Measurements from ENCODE around the gene ZNF677. TPM values are rescaled to one million over a fixed set of nuclear protein-coding genes. Genes with fewer than 3 reads are reported as not detected.
A peak's percentile ranks its signal among the peaks of the same experiment; 100 is the strongest.
"Not testable (repeated sequence)": the region's sequence is repeated elsewhere in the genome, so short reads cannot be mapped to it uniquely, and the experiment has no call there.

The ZNF677 gene
- polyA plus RNA-seq, 2 of the 4 experiments (the other 2 are of a cell fraction), result not detected

- TF ChIP-seq, protein P1, sequence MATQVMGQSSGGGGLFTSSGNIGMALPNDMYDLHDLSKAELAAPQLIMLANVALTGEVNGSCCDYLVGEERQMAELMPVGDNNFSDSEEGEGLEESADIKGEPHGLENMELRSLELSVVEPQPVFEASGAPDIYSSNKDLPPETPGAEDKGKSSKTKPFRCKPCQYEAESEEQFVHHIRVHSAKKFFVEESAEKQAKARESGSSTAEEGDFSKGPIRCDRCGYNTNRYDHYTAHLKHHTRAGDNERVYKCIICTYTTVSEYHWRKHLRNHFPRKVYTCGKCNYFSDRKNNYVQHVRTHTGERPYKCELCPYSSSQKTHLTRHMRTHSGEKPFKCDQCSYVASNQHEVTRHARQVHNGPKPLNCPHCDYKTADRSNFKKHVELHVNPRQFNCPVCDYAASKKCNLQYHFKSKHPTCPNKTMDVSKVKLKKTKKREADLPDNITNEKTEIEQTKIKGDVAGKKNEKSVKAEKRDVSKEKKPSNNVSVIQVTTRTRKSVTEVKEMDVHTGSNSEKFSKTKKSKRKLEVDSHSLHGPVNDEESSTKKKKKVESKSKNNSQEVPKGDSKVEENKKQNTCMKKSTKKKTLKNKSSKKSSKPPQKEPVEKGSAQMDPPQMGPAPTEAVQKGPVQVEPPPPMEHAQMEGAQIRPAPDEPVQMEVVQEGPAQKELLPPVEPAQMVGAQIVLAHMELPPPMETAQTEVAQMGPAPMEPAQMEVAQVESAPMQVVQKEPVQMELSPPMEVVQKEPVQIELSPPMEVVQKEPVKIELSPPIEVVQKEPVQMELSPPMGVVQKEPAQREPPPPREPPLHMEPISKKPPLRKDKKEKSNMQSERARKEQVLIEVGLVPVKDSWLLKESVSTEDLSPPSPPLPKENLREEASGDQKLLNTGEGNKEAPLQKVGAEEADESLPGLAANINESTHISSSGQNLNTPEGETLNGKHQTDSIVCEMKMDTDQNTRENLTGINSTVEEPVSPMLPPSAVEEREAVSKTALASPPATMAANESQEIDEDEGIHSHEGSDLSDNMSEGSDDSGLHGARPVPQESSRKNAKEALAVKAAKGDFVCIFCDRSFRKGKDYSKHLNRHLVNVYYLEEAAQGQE (IDR thresholded peaks at IDR 0.05), result no peak
Observed at GRCh38 chr19:53212703-53213320, 41.9 kb downstream of the ZNF677 start (continued).

GRCh38 chr19:53211554-53211953, 43.1 kb downstream of the ZNF677 start:
- H3K4me1 ChIP-seq; H3K27ac ChIP-seq; POLR2A ChIA-PET; CTCF ChIA-PET; ATAC-seq; H3K4me3 ChIP-seq; FAIRE-seq; H3K4me2 ChIP-seq; DNase-seq (ENCODE audit: low read depth in 1 of 2, low spot score in 1 of 2): not testable (repeated sequence)
- peaks cover 70% of the 10 kb centered on the region for H3K9me3 ChIP-seq
- WGBS (ENCODE audit: missing lambda C conversion rate), result 6% methylated on average over 3 of the region's 3 CpGs

DNA sequence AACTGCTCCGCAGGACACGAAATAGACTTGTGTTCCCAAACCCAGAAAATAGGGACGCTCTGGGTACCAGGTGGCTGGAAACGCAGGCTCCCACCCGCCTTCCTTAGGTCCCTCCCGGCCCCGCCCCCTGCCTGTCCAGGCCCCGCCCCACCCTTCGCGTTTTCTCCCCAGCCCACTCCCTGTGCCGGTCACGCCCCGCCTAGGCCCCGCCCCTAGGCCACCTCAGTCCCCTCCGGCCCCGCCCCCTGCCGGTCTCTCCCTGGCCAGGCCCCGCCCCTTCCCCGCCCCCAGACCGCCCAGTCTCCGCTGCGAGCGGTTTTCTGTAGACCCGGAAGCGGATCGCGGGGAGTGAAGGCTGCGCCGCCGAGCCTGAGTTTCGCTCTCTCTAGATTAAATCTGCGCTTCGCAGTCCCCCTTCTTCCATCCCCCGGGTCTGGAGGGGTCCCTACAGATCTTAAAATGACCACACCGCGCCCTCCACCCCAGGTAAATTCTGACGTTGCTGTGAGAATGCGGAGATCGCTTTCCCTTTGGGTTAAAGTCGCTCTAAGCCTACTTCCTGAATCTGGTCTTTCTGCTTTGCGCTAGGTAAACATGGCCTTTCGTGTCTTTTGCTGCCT, 57.8 kb downstream of the ZNF677 start:
- ChIA-PET POLR2A (no interaction called here), CTCF (no interaction called here)
- DNase-seq (ENCODE audit: low read depth in 1 of 2, low spot score in 1 of 2) (no peak), ATAC-seq (no peak), FAIRE-seq (no peak)
- Histone ChIP-seq H3K4me1 (no peaks in the 10 kb centered on the region), H3K4me2 (no peak overlapping the region), H3K4me3 (no peak overlapping the region), H3K9me3 (peaks cover 62% of the 10 kb centered on the region), H3K27ac (no peak overlapping the region)
- no peak for TF ChIP-seq RARB (CRISPR knock-in tag; IDR thresholded peaks at IDR 0.05)
- TF ChIP-seq NR3C1 (IDR thresholded peaks at IDR 0.05), result no peak
- no peak for TF ChIP-seq JUNB (IDR thresholded peaks at IDR 0.05)
- no peak for TF ChIP-seq HDAC2 (IDR thresholded peaks at IDR 0.05)
- no peak for TF ChIP-seq EHMT2 (IDR thresholded peaks at IDR 0.05; ENCODE audit: low read depth)
- TF ChIP-seq ZSCAN20 (CRISPR knock-in tag; IDR thresholded peaks at IDR 0.05), result no peak
- no peak for TF ChIP-seq FOSB (CRISPR knock-in tag; IDR thresholded peaks at IDR 0.05)
- TF ChIP-seq JUN (IDR thresholded peaks at IDR 0.05), result no peak
- TF ChIP-seq FOXS1 (CRISPR knock-in tag; IDR thresholded peaks at IDR 0.05), result no peak
- no peak for TF ChIP-seq SREBF2 (IDR thresholded peaks at IDR 0.05)
- no peak for TF ChIP-seq MAFK (IDR thresholded peaks at IDR 0.05; ENCODE audit: partially characterized antibody)
- no peak for TF ChIP-seq GATA3 (IDR thresholded peaks at IDR 0.05; ENCODE audit: borderline replicate concordance)
- TF ChIP-seq, protein P2, sequence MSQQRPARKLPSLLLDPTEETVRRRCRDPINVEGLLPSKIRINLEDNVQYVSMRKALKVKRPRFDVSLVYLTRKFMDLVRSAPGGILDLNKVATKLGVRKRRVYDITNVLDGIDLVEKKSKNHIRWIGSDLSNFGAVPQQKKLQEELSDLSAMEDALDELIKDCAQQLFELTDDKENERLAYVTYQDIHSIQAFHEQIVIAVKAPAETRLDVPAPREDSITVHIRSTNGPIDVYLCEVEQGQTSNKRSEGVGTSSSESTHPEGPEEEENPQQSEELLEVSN (IDR thresholded peaks at IDR 0.05; ENCODE audit: borderline replicate concordance, low read depth), result no peak
- no peak for TF ChIP-seq FOSL2 (IDR thresholded peaks at IDR 0.05)
- TF ChIP-seq FOSL2 (CRISPR knock-in tag; IDR thresholded peaks at IDR 0.05), result no peak
- 58% methylated on average over 28 of the region's 42 CpGs for WGBS (ENCODE audit: missing lambda C conversion rate)

DNA sequence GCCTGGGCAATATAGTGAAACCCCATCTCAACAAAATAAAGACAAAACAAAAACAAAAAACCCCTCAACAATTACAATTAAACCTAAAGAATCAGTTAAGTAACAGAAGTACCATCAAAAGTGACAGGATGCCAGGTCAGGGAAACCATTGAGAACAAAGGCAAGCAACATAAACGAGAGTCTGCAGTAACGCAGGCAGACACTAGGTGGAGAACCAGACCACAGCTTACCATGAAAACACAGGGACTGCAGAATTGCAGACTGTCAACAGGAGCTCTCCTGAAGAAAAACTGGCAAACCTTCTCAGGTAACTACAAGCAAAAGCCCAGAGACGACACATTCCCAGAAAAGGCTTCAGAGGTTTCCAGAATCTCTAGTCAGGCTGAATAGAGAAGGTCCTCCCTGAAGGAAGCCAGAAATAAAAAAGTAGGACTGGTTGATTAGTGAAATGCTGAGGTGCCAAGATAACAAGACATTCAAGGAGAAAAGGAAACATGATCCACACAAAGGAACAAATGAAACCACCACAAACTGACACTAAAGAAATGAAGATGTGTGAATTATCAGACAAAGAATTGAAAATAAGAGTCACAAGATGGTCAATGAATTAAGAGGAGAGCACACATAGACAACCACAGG, 59.3 kb downstream of the ZNF677 start:
- Histone ChIP-seq H3K4me1 (no peaks in the 10 kb centered on the region), H3K4me3 (no peak overlapping the region), H3K27ac (no peak overlapping the region), H3K9me3 (peaks cover 66% of the 10 kb centered on the region), H3K4me2 (no peak overlapping the region)
- peak; percentile 59 for FAIRE-seq
- DNase-seq (ENCODE audit: low read depth in 1 of 2, low spot score in 1 of 2), result peak; percentile 25 to 67
- ChIA-PET CTCF (interaction anchor here (1.0 to 1.1 kb wide), 2 partner anchors 1033 to 1418 kb away, joined by 3 read pairs; no protein-coding TSS in a partner anchor), POLR2A (no interaction called here)
- ATAC-seq, result peak in 1 of 2 experiments; percentile 65; a peak in 3 of 6 replicates
- WGBS (ENCODE audit: missing lambda C conversion rate), result 3% methylated on average over 3 of the region's 3 CpGs
- TF ChIP-seq CTCF (IDR thresholded peaks at IDR 0.05), result peak; percentile 18; the same call in 1 of the 3 replicates
- peak; percentile 38 to 80; a peak in 3 of 5 replicates for TF ChIP-seq RAD21 (conservative IDR thresholded peaks at IDR 0.05 in 1 of 2, IDR thresholded peaks at IDR 0.05 in 1 of 2)
- no peak for TF ChIP-seq POLR2A (IDR thresholded peaks at IDR 0.05; ENCODE audit: low read length)

All from A549 (cell line).